NCI-H82 treated with DMSO at 0.1 percent for 48 hours (cell line): ENCODE results near the gene TBC1D20.
"Not testable (repeated sequence)": the region's sequence is repeated elsewhere in the genome, so short reads cannot be mapped to it uniquely, and the experiment has no call there.

Experiments used
- DNase-seq: peaks from one replicate; lab custom pipeline; 2025; ENCODE audit not compliant: unreplicated experiment; lab: John Stamatoyannopoulos, UW

The TBC1D20 gene

DNA sequence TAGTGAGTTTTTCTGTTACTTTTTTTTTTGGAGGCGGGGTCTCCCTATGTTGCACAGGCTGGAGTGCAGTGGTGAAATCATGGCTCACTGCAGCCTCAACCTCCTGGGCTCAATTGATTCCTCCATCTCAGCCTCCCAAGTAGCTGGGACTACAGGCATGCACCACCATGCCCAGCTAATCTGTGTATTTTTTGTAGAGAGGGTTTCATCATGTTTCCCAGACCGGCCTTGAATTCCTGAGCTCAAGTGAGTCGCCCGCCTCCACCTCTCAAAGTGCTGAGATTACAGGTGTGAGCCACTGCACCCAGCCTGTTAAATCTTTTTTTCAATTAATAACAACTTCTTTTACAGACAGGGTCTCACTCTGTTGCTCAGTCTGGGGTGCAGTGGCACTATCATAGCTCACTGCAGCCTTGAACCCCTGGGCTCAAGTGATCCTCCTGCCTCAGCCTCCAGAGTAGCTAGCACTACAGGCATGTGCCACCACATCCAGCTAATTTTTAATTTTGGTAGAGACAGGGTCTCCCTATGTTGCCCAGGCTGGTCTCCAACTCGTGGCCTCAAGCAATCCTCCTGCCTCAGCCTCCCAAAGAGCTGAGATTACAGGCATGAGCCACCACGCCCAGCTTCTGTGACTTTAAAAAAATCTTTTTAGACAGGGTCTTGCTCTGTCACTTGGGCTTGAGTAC, 14.4 kb upstream of the TBC1D20 start:
- not testable (repeated sequence) for DNase-seq

DNA sequence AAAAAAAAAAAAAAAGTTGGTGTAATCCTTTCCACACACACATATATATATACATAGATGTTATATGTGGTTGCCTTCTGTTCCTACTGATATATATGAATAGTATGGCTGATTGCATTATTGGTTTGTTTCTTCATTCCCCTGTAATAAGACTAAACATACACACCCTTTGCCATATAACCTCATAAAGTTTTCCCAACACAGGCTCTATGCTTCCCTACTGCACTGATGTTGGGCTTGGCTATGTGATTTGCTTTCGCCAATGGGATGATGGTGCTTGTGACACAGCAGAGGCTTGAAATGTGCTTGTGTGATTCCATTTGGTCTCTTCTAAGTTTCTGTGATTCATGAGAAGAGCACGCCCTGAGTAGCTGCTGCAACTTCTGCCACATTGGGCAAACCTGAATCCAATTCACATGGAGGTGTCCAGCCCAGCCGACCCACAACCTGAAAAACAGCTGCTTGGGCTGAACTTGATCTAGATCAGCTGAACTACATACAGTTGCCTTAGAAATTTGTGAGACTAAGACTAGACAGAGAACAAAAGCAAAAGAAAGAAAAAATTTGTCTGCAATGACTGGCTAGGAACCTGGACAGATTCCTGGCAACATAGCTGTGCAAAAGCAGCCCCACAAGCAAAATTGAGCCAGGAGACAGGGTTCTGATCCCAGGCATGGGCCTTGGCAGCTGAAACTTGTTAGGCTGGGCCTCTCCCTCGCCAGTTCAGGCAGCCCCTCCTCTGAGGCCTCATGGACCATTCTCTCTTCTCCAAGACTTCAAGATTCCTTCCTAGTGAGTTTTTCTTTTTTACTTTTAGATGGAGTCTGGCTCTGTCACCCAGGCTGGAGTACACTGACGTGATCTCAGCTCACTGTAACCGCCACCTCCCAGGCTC, 13.4 kb upstream of the TBC1D20 start:
- no peak for DNase-seq

GRCh38 chr20:474581-474980, 12.2 kb upstream of the TBC1D20 start:
- DNase-seq = no peak

- no peak for DNase-seq
These were observed 10.6 kb upstream of the TBC1D20 start for GRCh38 chr20:472889-473292.

GRCh38 chr20:472137-472846, 10.0 kb upstream of the TBC1D20 start:
- DNase-seq = no peak

DNA sequence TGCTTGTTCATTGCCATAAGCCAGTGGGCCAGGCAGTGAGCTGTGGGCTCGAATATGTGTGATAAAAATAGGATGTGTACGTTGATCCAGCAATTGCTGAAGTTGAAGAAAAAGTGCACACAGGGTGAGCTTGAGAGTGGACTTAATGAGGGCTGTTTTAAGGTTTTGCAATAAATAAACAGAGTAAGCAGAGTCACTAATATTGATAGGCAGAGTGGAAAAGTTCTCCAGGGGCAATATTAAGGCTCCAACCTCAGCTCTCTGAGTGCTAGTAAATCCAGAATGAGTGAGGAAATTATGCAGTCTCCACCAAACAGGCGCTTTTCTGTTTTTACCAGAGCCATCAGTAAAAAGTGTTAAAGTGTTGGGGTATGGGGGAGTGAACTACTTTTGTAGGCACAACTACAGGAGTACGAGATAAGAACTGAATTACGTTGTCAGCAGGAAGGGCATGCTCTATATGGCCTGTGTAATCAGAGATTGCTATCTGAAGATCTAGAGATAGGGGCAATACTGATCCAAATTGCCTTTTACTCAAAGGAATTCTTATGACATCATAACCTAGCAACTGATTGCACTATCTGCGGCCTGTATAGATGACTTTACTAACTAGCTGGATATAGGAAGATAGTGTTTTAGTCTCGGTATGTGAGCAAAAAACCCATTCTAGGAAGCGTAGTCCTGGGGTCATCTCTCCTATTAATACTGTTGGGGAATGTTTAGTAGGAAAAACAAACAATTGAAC, 7.6 kb upstream of the TBC1D20 start:
- DNase-seq = no peak

DNA sequence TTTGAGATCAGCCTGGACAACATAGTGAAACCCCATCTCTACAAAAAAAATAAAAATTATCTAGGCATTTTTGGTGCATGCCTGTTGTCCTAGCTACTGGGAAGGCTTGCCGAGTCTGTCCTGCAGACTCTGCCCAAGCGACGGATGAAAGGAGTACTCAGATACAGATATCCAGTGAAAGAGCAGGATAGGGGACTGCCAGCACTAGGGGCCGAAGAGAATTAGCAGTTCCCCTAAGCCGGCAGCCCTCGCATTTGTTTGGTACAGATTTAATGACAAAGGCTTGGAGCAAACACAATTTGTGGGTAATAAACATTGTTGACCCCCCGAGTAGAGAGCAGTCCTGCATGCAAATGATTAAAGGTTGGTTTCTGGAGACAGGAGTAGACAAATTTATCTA, 5.4 kb upstream of the TBC1D20 start:
- DNase-seq = no peak

- DNase-seq = no peak
These were observed 807 bp downstream of the TBC1D20 start for GRCh38 chr20:461254-462198.

GRCh38 chr20:460707-461106, 1.6 kb downstream of the TBC1D20 start:
- no peak for DNase-seq

GRCh38 chr20:460180-460579, 2.2 kb downstream of the TBC1D20 start:
- DNase-seq = no peak

GRCh38 chr20:458776-459175, 3.6 kb downstream of the TBC1D20 start:
- DNase-seq = no peak

DNA sequence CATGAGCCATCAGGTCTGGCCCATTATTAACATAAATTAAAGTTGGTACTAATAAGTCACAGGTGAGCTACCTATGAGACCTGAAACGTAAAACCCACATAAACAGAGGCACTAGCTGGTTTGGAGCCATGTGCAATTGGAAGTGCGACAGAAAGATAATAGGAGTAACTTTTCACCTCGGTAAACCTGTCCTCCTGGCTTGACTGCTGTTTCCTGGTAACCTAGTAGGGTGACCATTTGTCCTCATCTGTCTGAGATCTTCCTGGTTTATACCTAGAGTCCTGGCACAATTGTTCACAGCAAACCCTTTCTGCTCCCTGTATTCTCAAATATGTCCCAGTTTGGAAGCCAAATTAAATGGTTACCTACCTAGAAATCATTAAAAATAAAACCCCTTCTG, 7.4 kb downstream of the TBC1D20 start:
- DNase-seq = no peak

- DNase-seq = not testable (repeated sequence)
These were observed 10.3 kb downstream of the TBC1D20 start for GRCh38 chr20:452021-452420.

DNA sequence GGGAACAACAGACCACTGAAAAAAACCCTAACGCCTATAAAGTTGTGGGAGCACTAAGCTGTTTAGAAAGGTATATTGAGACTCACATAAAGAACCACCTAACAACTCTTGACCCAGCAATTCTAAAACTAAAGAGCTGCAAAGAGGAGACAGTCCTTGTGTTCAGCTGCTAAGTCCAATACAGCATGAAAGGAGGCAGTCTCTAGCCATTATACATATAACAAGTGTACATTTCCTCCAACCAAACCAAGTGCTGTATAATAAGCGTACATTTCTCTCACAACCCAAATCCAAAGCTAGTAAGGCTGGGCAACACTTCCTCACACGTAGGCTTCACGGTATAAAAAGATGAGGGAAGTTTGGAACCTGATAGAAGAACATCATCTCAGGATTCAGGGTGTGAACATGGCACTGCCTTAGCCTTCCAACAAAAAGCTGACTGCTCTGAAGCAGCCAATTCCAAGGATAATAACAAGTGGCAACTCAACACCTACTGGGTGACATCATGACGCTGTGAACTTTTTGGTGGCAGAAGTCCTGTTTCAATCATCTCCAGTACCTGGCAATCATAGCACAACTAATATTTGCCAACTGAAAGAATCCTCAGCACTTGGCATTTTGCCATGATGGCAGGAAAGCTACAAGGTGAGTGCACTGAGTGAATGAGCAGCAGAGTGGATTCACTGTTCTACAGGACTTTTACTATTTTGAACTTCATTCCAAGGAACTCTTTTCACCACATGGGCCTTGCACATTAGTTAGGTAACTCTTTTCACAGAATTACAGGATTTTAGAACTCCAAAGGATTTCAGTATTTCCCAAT, 16.6 kb downstream of the TBC1D20 start:
- DNase-seq = no peak

DNA sequence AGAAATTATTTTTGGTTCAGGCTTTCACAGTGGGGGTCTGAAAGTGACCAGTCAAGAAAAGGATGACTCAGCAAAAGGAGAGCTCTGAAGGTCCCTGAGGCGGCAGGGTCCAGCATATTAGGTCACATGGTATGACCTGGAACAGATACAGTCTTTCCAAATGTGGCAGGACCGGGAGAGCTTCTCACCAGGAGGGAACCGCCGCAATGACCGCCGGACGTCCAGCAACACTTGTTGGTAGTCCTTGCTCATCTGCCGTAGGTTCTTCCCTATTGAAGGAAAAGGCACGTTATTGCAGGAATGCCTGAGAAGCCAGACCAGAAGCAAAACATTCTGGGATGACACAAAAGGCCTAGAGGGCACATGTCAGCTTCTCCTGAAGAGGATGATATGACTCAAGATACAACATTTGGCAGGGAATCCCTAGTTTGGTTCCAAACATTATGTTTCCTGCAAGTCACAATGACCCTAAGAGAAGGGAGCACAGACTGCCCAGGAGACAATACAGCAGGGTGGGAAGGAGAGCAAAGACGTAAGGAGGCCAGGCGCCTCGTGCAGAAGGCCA, 17.4 kb downstream of the TBC1D20 start:
- no peak for DNase-seq

GRCh38 chr20:444117-444516, 18.2 kb downstream of the TBC1D20 start:
- no peak for DNase-seq

GRCh38 chr20:443223-443775, 19.0 kb downstream of the TBC1D20 start:
- DNase-seq = no peak

DNA sequence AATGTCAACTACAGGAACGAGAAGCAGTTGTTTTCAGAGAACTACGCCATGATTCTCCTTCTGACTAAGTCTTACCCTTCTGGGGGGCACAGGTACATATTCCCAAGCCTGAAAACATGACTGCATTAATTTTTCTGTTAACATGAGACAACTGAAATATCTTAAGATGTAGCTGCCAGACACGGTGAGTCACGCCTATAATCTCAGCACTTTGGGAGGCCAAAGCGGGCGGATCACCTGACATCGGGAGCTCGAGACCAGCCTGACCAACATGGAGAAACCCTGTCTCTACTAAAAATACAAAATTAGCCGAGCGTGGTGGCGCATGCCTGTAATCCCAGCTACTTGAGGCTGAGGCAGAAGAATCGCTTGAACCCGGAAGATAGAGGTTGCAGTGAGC, 21.7 kb downstream of the TBC1D20 start:
- no peak for DNase-seq
